ENCODE measurements around the gene CTDSPL.

CTDSPL gene

GRCh38 chr3:38008191-38008701 is 146.6 kb downstream of the CTDSPL start:
- TF ChIP-seq POLR2A (IDR thresholded peaks at IDR 0.05; ENCODE audit: low read depth, low read length) (no peak), TAF1 (IDR thresholded peaks at IDR 0.05; ENCODE audit: borderline replicate concordance, low read depth, low read length) (no peak), POLR2AphosphoS5 (IDR thresholded peaks at IDR 0.05; ENCODE audit: low read depth, low read length) (no peak)
- FAIRE-seq (no peak), DNase-seq (ENCODE audit: insufficient read length) (no peak)

GRCh38 chr3:38008971-38009580 is 147.4 kb downstream of the CTDSPL start:
- FAIRE-seq (no peak), DNase-seq (ENCODE audit: insufficient read length) (no peak)

GRCh38 chr3:38009807-38010591 is 148.3 kb downstream of the CTDSPL start:
- TF ChIP-seq TAF1 (IDR thresholded peaks at IDR 0.05; ENCODE audit: borderline replicate concordance, low read depth, low read length) (no peak), POLR2AphosphoS5 (IDR thresholded peaks at IDR 0.05; ENCODE audit: low read depth, low read length) (no peak), POLR2A (IDR thresholded peaks at IDR 0.05; ENCODE audit: low read depth, low read length) (no peak)
- no peak for DNase-seq (ENCODE audit: insufficient read length)
- FAIRE-seq = no peak

More at GRCh38 chr3:38008971-38009580, 147.4 kb downstream of the CTDSPL start:
- no peak for TF ChIP-seq POLR2AphosphoS5 (IDR thresholded peaks at IDR 0.05; ENCODE audit: low read depth, low read length)
- TF ChIP-seq POLR2A (IDR thresholded peaks at IDR 0.05; ENCODE audit: low read depth, low read length) = no peak
- TF ChIP-seq TAF1 (IDR thresholded peaks at IDR 0.05; ENCODE audit: borderline replicate concordance, low read depth, low read length) = no peak

- no peak for TF ChIP-seq POLR2AphosphoS5 (IDR thresholded peaks at IDR 0.05; ENCODE audit: low read depth, low read length)
- no peak for FAIRE-seq
- DNase-seq (ENCODE audit: insufficient read length) = no peak
These were observed 149.4 kb downstream of the CTDSPL start for GRCh38 chr3:38011111-38011510.

- DNase-seq (ENCODE audit: insufficient read length) (no peak), FAIRE-seq (no peak)
- TF ChIP-seq POLR2A (IDR thresholded peaks at IDR 0.05; ENCODE audit: low read depth, low read length) (no peak), POLR2AphosphoS5 (IDR thresholded peaks at IDR 0.05; ENCODE audit: low read depth, low read length) (no peak), TAF1 (IDR thresholded peaks at IDR 0.05; ENCODE audit: borderline replicate concordance, low read depth, low read length) (no peak)
These were observed 153.8 kb downstream of the CTDSPL start for GRCh38 chr3:38015485-38015884.

- FAIRE-seq = no peak
- TF ChIP-seq POLR2A (IDR thresholded peaks at IDR 0.05; ENCODE audit: low read depth, low read length) (no peak), POLR2AphosphoS5 (IDR thresholded peaks at IDR 0.05; ENCODE audit: low read depth, low read length) (no peak), TAF1 (IDR thresholded peaks at IDR 0.05; ENCODE audit: borderline replicate concordance, low read depth, low read length) (no peak)
- DNase-seq (ENCODE audit: insufficient read length) = no peak
These were observed 154.3 kb downstream of the CTDSPL start for GRCh38 chr3:38015984-38016383.

- FAIRE-seq (no peak), DNase-seq (ENCODE audit: insufficient read length) (no peak)
These were observed 154.7 kb downstream of the CTDSPL start for GRCh38 chr3:38016410-38016809.

GRCh38 chr3:38016847-38017444 is 155.3 kb downstream of the CTDSPL start:
- no peak for TF ChIP-seq POLR2AphosphoS5 (IDR thresholded peaks at IDR 0.05; ENCODE audit: low read depth, low read length)
- no peak for TF ChIP-seq POLR2A (IDR thresholded peaks at IDR 0.05; ENCODE audit: low read depth, low read length)
- no peak for TF ChIP-seq TAF1 (IDR thresholded peaks at IDR 0.05; ENCODE audit: borderline replicate concordance, low read depth, low read length)
- FAIRE-seq = no peak
- DNase-seq (ENCODE audit: insufficient read length) = no peak

More at GRCh38 chr3:38016410-38016809, 154.7 kb downstream of the CTDSPL start:
- no peak for TF ChIP-seq POLR2A (IDR thresholded peaks at IDR 0.05; ENCODE audit: low read depth, low read length)
- TF ChIP-seq POLR2AphosphoS5 (IDR thresholded peaks at IDR 0.05; ENCODE audit: low read depth, low read length) = no peak
- no peak for TF ChIP-seq TAF1 (IDR thresholded peaks at IDR 0.05; ENCODE audit: borderline replicate concordance, low read depth, low read length)

GRCh38 chr3:38017445-38018295 is 156.0 kb downstream of the CTDSPL start:
- no peak for FAIRE-seq
- TF ChIP-seq POLR2AphosphoS5 (IDR thresholded peaks at IDR 0.05; ENCODE audit: low read depth, low read length) = no peak
- no peak for TF ChIP-seq TAF1 (IDR thresholded peaks at IDR 0.05; ENCODE audit: borderline replicate concordance, low read depth, low read length)
- no peak for TF ChIP-seq POLR2A (IDR thresholded peaks at IDR 0.05; ENCODE audit: low read depth, low read length)
- no peak for DNase-seq (ENCODE audit: insufficient read length)

- DNase-seq (ENCODE audit: insufficient read length) (no peak), FAIRE-seq (no peak)
- TF ChIP-seq TAF1 (IDR thresholded peaks at IDR 0.05; ENCODE audit: borderline replicate concordance, low read depth, low read length) (no peak), POLR2AphosphoS5 (IDR thresholded peaks at IDR 0.05; ENCODE audit: low read depth, low read length) (no peak), POLR2A (IDR thresholded peaks at IDR 0.05; ENCODE audit: low read depth, low read length) (no peak)
These were observed 156.9 kb downstream of the CTDSPL start for GRCh38 chr3:38018296-38019266.

Data from GM12892 (cell line).